Measurements from ENCODE around the gene RANBP9. TPM values are rescaled to one million over a fixed set of nuclear protein-coding genes. Genes with fewer than 3 reads are reported as not detected.
A peak's percentile ranks its signal among the peaks of the same experiment; 100 is the strongest.

RANBP9 gene
- total RNA-seq, 1 donor from 2014 or later = 21.0 TPM

DNA sequence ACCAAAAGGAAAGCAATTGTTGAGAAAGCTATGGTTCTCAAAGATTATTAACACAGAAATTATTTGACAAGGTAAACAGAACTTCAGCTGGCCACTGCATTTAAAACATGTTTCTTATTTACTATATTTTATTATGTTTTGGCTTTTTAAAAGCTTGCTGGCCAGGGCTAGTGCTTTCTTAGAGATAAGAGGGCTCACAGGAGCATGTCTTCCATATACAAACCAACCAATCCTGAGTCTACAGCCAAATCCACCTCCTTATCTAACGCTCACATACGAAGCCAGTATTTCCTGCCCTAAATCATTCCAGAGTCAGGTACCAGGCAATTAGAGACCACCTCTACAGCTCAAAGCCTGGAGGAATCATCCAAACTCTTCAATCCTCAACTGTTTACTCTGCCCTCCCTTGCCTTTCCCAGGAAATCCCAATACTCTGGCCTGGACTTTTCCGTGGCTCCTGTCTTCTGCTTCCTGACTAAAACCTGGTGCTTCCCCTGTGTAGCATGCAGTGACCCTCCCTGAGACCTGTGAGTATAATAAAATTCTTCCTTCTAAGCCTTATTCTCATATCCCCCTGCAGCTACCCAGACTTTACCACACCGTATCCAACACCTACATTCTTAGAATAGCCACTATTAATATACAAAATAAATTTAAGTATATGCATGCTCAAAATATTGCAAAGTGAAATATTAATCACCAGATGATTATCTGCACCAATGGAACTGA is 33.2 kb downstream of the RANBP9 start:
- DNase-seq (ENCODE audit: low read depth in 2 of 2) = peak; percentile 45 to 48

- DNase-seq (ENCODE audit: low read depth in 2 of 2) = peak in 1 of 2 donors; percentile 34
Observed at GRCh38 chr6:13677878-13678254, 33.8 kb downstream of the RANBP9 start.

- no peak for DNase-seq (ENCODE audit: low read depth in 2 of 2)
Observed at GRCh38 chr6:13676551-13677156, 35.0 kb downstream of the RANBP9 start.

GRCh38 chr6:13674533-13675190 is 37.0 kb downstream of the RANBP9 start:
- DNase-seq (ENCODE audit: low read depth in 2 of 2) = no peak

DNA sequence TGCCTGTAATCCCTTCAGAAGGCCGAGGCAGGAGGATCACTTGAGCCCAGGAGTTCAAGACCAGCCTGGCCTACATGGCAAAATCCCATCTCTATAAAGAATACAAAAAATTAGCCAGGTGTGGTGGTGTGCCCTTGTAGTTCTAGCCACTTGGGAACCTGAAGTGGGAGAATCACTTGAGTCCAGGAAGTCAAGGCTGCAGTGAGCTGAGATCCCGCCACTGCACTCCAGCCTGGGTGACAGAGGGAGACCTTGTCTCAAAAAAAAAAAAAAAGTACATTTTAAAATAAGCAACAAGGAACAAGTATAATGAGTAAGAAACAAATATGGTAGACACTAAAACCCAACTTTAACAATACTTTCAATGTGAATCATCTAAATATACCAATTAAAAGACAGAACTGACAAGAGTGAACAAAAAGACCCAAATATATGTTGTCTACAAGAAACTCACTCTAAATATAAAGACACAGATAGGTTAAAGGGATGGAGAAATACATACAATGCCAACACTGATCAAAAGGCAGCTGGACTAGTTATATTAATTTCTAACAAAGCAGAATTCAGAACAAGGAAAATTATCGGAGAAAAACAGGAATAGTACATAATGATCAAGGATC is 37.7 kb downstream of the RANBP9 start:
- DNase-seq (ENCODE audit: low read depth in 2 of 2) = no peak

- no peak for DNase-seq (ENCODE audit: low read depth in 2 of 2)
Observed at GRCh38 chr6:13673368-13673767, 38.3 kb downstream of the RANBP9 start.

GRCh38 chr6:13672904-13673303 is 38.7 kb downstream of the RANBP9 start:
- no peak for DNase-seq (ENCODE audit: low read depth in 2 of 2)

GRCh38 chr6:13671548-13672127 is 40.0 kb downstream of the RANBP9 start:
- DNase-seq (ENCODE audit: low read depth in 2 of 2) = no peak

DNA sequence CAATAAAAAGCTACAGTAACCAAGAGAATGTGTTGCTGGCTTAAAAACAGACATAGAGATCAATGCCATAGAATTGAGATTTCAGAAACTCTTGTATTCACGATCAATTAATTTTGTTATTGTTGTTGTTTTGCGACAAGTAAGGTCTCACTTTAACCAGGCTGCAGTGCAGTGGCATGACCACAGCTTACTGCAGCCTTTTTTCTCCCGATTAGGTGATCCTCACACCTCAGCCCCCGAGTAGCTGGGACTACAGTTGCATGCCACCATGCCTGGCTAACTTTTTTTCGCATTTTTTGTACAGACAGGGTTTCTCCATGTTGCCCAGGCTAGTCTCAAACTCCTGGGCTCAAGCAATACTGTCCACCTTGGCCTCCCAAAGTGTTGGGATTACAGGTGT is 42.2 kb downstream of the RANBP9 start:
- DNase-seq (ENCODE audit: low read depth in 2 of 2) = no peak

DNA sequence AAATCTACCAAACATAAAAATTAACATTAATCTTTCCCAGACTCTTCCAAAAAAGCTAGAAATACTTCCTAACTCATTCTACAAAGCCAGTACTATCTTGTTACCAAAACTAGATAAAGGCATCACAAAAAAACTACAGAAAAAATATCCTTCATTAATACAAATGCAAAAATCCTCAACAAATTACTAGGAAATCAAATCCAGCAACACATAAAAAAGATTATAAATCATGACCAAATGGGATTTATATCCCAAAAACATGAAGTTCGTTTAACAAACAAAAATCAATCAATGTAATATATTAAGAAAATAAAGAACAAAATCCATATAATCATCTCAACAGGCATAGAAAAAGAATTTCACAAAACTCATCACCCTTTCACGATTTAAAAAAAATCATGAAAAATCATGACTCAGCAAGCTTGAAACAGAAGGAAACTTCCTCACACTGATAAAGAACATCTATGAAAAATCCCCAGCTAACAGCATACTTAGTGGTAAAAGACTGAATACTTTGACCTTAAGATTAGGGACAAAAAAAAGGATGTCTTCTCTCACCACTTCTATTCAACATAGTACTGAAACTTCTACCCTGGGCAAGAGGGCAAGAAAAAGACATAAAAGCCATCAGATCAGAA is 43.2 kb downstream of the RANBP9 start:
- no peak for DNase-seq (ENCODE audit: low read depth in 2 of 2)

DNA sequence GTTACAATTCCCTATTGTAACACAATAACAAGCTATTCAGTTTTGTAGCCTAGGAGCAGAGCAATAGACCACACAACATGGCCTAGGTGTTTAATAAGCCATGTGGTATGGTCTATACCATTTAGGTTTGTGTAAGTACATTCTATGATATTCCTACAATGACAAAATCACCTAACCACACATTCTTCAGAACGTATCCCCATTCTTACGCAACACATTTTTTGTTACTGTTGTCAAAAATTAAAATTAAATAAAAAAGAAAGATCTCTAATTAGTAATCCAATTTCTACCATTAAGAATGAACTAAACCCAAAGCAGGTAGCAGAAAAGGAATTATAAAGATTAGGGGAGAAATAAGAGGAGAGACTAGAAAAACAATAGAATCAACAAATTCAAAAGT is 44.0 kb downstream of the RANBP9 start:
- no peak for DNase-seq (ENCODE audit: low read depth in 2 of 2)

DNA sequence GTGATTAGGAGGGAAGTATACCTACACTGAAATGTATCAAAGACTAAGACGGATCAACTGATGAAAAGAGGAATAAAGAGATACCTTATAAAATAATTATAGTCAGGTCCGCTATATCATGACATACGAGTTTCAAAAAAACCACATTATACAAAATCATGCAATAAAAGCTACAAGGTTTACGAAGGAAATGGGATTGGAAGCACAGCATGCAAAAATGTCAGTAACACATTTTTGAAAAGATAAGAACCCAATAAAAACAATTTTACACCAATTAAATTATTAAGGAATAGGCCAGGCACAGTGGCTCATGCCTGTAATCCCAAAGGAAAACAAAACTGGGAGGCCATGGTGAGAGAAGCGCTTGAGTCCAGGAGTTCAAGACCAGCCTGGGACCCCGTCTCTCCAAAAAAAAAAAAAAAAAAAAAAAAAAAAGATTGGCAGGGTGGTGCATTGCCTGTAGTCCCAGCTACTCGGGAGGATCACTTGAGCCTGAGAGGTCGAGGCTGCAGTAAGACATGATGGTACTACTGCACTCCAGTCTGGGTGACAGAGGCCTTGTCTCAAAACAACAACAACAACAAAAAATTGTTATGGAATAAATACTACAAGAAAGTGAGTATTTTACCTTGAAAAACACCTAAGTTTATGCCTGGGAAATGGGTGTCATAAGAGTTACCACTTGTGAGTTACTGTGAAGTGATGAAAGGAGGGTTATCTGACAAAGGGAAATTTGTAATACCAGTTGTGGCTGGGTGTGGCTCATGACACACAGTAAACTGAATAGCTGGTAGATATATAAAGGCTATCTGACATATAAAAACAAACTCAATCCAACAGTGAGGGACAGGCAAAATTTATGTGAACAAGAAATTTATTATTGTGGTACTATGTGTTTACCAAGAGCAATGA is 45.2 kb downstream of the RANBP9 start:
- DNase-seq (ENCODE audit: low read depth in 2 of 2) = no peak

GRCh38 chr6:13664703-13665352 is 46.8 kb downstream of the RANBP9 start:
- no peak for DNase-seq (ENCODE audit: low read depth in 2 of 2)

DNA sequence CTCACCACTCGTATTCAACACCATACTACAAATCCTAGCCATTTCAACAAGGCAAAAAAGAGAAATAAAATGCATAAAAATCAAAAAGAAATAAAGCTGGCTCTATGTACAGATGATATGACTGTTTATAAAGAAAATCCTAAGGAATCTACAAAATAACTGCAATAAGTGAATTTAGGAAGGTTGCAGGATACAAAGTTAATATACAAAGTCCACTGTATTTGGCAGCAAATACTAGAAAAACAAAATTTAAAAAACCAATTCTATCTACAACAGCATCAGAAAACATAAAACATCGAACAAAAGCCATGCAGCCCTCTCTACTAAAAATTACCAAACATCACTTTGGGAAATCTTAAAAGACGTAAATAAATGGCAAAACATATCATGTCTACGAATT is 47.6 kb downstream of the RANBP9 start:
- DNase-seq (ENCODE audit: low read depth in 2 of 2) = no peak

GRCh38 chr6:13662651-13663334 is 48.8 kb downstream of the RANBP9 start:
- no peak for DNase-seq (ENCODE audit: low read depth in 2 of 2)

GRCh38 chr6:13661647-13662046 is 50.0 kb downstream of the RANBP9 start:
- no peak for DNase-seq (ENCODE audit: low read depth in 2 of 2)

GRCh38 chr6:13660893-13661292 is 50.7 kb downstream of the RANBP9 start:
- DNase-seq (ENCODE audit: low read depth in 2 of 2) = no peak

DNA sequence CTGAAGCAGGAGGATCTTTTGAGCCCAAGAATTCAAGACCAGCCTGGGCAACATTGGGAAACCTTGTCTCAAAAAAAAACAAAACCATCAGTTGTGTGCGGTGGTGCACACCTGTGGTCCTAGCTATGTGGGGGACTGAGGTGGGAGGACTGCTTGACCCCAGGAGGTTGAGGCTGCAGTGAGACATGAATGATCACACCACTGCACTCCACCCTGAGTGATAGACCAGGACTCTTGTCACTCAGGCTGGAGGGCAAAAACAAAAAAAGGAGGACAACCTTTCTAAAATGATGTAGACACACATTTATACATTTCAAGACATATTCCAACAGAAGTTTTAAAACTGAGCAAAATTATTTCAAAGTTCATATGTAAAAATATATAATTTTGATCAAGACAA is 51.4 kb downstream of the RANBP9 start:
- no peak for DNase-seq (ENCODE audit: low read depth in 2 of 2)

GRCh38 chr6:13655700-13656099 is 55.9 kb downstream of the RANBP9 start:
- DNase-seq (ENCODE audit: low read depth in 2 of 2) = no peak

Measured in lung microvascular endothelial cell (primary cell).